ENCODE measurements around the gene DNAJC28. TPM values are rescaled to one million over a fixed set of nuclear protein-coding genes. Genes with fewer than 3 reads are reported as not detected.

The DNAJC28 gene
- total and polyA plus RNA-seq, 12 donors = 2.2 to 10.1 (median 6.6) TPM

- H3K9me3 ChIP-seq = no peaks in the 10 kb centered on the region
- no peak for ATAC-seq
- intact Hi-C loops (cut with DNase I) = loop anchor here in 7 of 10 donors (2.0 to 10.0 kb wide), 10 partner anchors 42 to 610 kb away; partner anchors contain the start of gene IFNGR2 (in 2 of the 7)
Measured at GRCh38 chr21:33444499-33444898, 47.0 kb downstream of the DNAJC28 start.

GRCh38 chr21:33443194-33443593, 48.3 kb downstream of the DNAJC28 start:
- Histone ChIP-seq H3K9me3 (no peaks in the 10 kb centered on the region), H3K36me3 (peaks cover 0 to 55% (median 16%) of the 10 kb centered on the region in 9 donors), H3K27me3 (no peaks in the 10 kb centered on the region), H3K4me1 (peaks cover 0 to 34% (median 20%) of the 10 kb centered on the region in 9 donors), H3K4me3 (no peak overlapping the region), H3K27ac (peak overlapping the region in 4 of 10 donors; percentile 8 to 74 (median 58))
- WGBS, 2 donors = 71 to 75% methylated on average over 5 of the region's 5 CpGs
- intact Hi-C loops (cut with DNase I) = loop anchor here in 6 of 10 donors (2.0 to 10.0 kb wide), 9 partner anchors 41 to 608 kb away; partner anchors contain the start of gene IFNGR2 (in 2 of the 6)
- DNase-seq = no peak
- peak in 2 of 8 donors; percentile 28 to 48 for ATAC-seq
- TF ChIP-seq CTCF (IDR thresholded peaks at IDR 0.05) = no peak

More at GRCh38 chr21:33444499-33444898, 47.0 kb downstream of the DNAJC28 start:
- H3K4me1 ChIP-seq = peaks cover 0 to 34% (median 20%) of the 10 kb centered on the region in 9 donors
- H3K27ac ChIP-seq = peak overlapping the region in 6 of 10 donors; percentile 4 to 48 (median 35)
- DNase-seq = no peak
- peaks cover 0 to 57% (median 11%) of the 10 kb centered on the region in 9 donors for H3K36me3 ChIP-seq
- H3K4me3 ChIP-seq = no peak overlapping the region
- no peaks in the 10 kb centered on the region for H3K27me3 ChIP-seq
- no peak for TF ChIP-seq CTCF (IDR thresholded peaks at IDR 0.05)
- 47 to 62% methylated on average over 2 of the region's 2 CpGs for WGBS, 2 donors

GRCh38 chr21:33441489-33442477, 49.7 kb downstream of the DNAJC28 start:
- intact Hi-C loops (cut with DNase I) = loop anchor here in 6 of 10 donors (2.0 to 10.0 kb wide), 9 partner anchors 39 to 607 kb away; partner anchors contain the start of gene IFNGR2 (in 2 of the 6)
- peak; percentile 37 to 85 for DNase-seq
- Histone ChIP-seq H3K4me1 (peaks cover 0 to 34% (median 20%) of the 10 kb centered on the region in 9 donors), H3K27me3 (no peaks in the 10 kb centered on the region), H3K27ac (peak overlapping the region in 8 of 10 donors; percentile 8 to 74 (median 57)), H3K4me3 (no peak overlapping the region), H3K36me3 (peaks cover 0 to 61% (median 20%) of the 10 kb centered on the region in 9 donors), H3K9me3 (no peaks in the 10 kb centered on the region)
- TF ChIP-seq CTCF (IDR thresholded peaks at IDR 0.05) = no peak
- ATAC-seq = peak; percentile 46 to 83 (median 73)
- WGBS, 2 donors = 55 to 58% methylated on average over 11 of the region's 11 CpGs

Other genes with a start within 250 kb of the DNAJC28 start
- gene IL10RB, start 225.3 kb downstream of the DNAJC28 start, total RNA-seq = 10 to 100 TPM in 1 of 10 donors, 1 to 10 TPM in 9; 4.1 to 16.8 (median 6.9) TPM
- gene IL10RB, start 225.3 kb downstream of the DNAJC28 start, polyA plus RNA-seq = 10 to 100 TPM; 11.9 to 12.1 TPM
- gene IFNAR1, start 166.7 kb downstream of the DNAJC28 start, total RNA-seq = 10 to 100 TPM; 16.5 to 38.5 (median 23.9) TPM
- gene IFNAR1, start 166.7 kb downstream of the DNAJC28 start, polyA plus RNA-seq = 10 to 100 TPM in 1 of 2 donors, 1 to 10 TPM in 1; 7.4 to 10.1 TPM
- gene IFNGR2, start 88.3 kb downstream of the DNAJC28 start, total RNA-seq = 10 to 100 TPM; 29.2 to 71.3 (median 36.3) TPM
- 10 to 100 TPM; 27.4 to 34.3 TPM for gene IFNGR2, start 88.3 kb downstream of the DNAJC28 start, polyA plus RNA-seq
- gene TMEM50B, start 11.7 kb downstream of the DNAJC28 start, total RNA-seq = 10 to 100 TPM; 26.7 to 40.7 (median 29.6) TPM
- 10 to 100 TPM; 43.3 to 71.4 TPM for gene TMEM50B, start 11.7 kb downstream of the DNAJC28 start, polyA plus RNA-seq
- gene GART, start 50.4 kb upstream of the DNAJC28 start, total RNA-seq = 10 to 100 TPM; 30.7 to 52.6 (median 46.3) TPM
- gene GART, start 50.4 kb upstream of the DNAJC28 start, polyA plus RNA-seq = 10 to 100 TPM; 11.3 to 26.0 TPM
- gene SON, start 51.3 kb upstream of the DNAJC28 start, total RNA-seq = 100 to 1,000 TPM; 137 to 176 (median 156) TPM
- 100 to 1,000 TPM in 1 of 2 donors, 10 to 100 TPM in 1; 53.6 to 235 TPM for gene SON, start 51.3 kb upstream of the DNAJC28 start, polyA plus RNA-seq
- 1 to 10 TPM; 3.3 to 6.9 (median 5.5) TPM for gene DONSON, start 97.0 kb upstream of the DNAJC28 start, total RNA-seq
- 10 to 100 TPM; 13.2 to 17.9 TPM for gene DONSON, start 97.0 kb upstream of the DNAJC28 start, polyA plus RNA-seq
- 10 to 100 TPM; 19.0 to 29.8 (median 26.0) TPM for gene CRYZL1, start 150.0 kb upstream of the DNAJC28 start, total RNA-seq
- 10 to 100 TPM; 15.3 to 31.8 TPM for gene CRYZL1, start 150.0 kb upstream of the DNAJC28 start, polyA plus RNA-seq
- gene ITSN1, start 150.8 kb upstream of the DNAJC28 start, total RNA-seq = 10 to 100 TPM; 25.0 to 47.3 (median 33.2) TPM
- 10 to 100 TPM; 14.6 to 20.0 TPM for gene ITSN1, start 150.8 kb upstream of the DNAJC28 start, polyA plus RNA-seq

All from heart right ventricle (tissue), 16 donors.